SK-N-SH treated with all-trans-retinoic acid at 6 μM for 48 hours (cell line): ENCODE results near the gene ARHGAP11A.

Experiments
- BACH2 ChIP-seq: fragments of 250-450 bp; sonication (Bioruptor Pico); IDR thresholded peaks from 2 replicates; pipeline ENCODE4 v1.9.0; 2021; ENCODE audit warnings: mild to moderate bottlenecking, borderline replicate concordance
- CREB5 ChIP-seq: fragments of 250-450 bp; sonication (Bioruptor Pico); IDR thresholded peaks from 2 replicates; pipeline ENCODE4 v1.5.1; 2020; ENCODE audit warnings: low read depth, mild to moderate bottlenecking, moderate library complexity
- ZNF565 ChIP-seq: fragments of 450-650 bp; formaldehyde crosslinking; conservative IDR thresholded peaks from 2 replicates; pipeline ENCODE4 v1.5.0; 2020; ENCODE audit warnings: low read depth, mild to moderate bottlenecking, moderate library complexity

GRCh38 chr15:32646291-32646690 lies 31.0 kb downstream of the ARHGAP11A start:
- TF ChIP-seq ZNF565 (CRISPR knock-in tag) (no peak), CREB5 (CRISPR knock-in tag) (no peak), BACH2 (CRISPR knock-in tag) (no peak)
